Right lung (tissue), 10 donors: ENCODE results near the gene RAB5A. TPM values are rescaled to one million over a fixed set of nuclear protein-coding genes. Genes with fewer than 3 reads are reported as not detected.
"Not testable (repeated sequence)": the region's sequence is repeated elsewhere in the genome, so short reads cannot be mapped to it uniquely, and the experiment has no call there.

Experiments
- DNase-seq, 2 donors: peaks; one replicate each; pipeline ENCODE4 v3.0.0-alpha.2; 2013
- long read RNA-seq, 8 donors: transcript quantifications; one replicate each; lab custom pipeline, GENCODE V29; 2026
- polyA plus RNA-seq, 5 donors: library from polyadenylated mRNA; unstranded; fragments of 120-200 nt; gene quantifications; one replicate each; pipeline versions ENCODE4 v1.2.1 to v1.2.3, GENCODE V29; 2013; ENCODE audit warnings: inconsistent platforms in 1 of 5, low replicate concordance in 1 of 5; ENCODE audit not compliant: insufficient read length in 5 of 5, insufficient read depth in 1 of 5

The RAB5A gene, protein sequence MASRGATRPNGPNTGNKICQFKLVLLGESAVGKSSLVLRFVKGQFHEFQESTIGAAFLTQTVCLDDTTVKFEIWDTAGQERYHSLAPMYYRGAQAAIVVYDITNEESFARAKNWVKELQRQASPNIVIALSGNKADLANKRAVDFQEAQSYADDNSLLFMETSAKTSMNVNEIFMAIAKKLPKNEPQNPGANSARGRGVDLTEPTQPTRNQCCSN
- 10 to 100 TPM; 56.3 to 75.4 (median 70.3) TPM for polyA plus RNA-seq
- long read RNA-seq, donor 1, transcript RAB5A-201 (6 exons, 2,536 nt) = major isoform, 25 of 71 reads
- long read RNA-seq, donor 1, transcript RAB5A-207 (4 exons, 868 nt) = minor isoform, 5 of 71 reads
- long read RNA-seq, donor 1, partial matches to known transcripts = 38 of 71 reads
- long read RNA-seq, donor 1, other reads (novel, unspliced or antisense) = 0 of 71 reads
- long read RNA-seq, donor 2, transcript RAB5A-201 (6 exons, 2,536 nt) = major isoform, 13 of 15 reads
- long read RNA-seq, donor 2, partial matches to known transcripts = 0 of 15 reads
- long read RNA-seq, donor 2, other reads (novel, unspliced or antisense) = 0 of 15 reads
- long read RNA-seq, donor 3, transcript RAB5A-201 (6 exons, 2,536 nt) = major isoform, 20 of 25 reads
- long read RNA-seq, donor 3, partial matches to known transcripts = 0 of 25 reads
- long read RNA-seq, donor 3, other reads (novel, unspliced or antisense) = 0 of 25 reads
- long read RNA-seq, donor 4, transcript RAB5A-201 (6 exons, 2,536 nt) = major isoform, 7 of 12 reads
- long read RNA-seq, donor 4, partial matches to known transcripts = 0 of 12 reads
- long read RNA-seq, donor 4, other reads (novel, unspliced or antisense) = 0 of 12 reads
- long read RNA-seq, donor 5, transcript RAB5A-201 (6 exons, 2,536 nt) = major isoform, 18 of 33 reads
- long read RNA-seq, donor 5, transcript RAB5A-207 (4 exons, 868 nt) = minor isoform, 5 of 33 reads
- long read RNA-seq, donor 5, partial matches to known transcripts = 6 of 33 reads
- long read RNA-seq, donor 5, other reads (novel, unspliced or antisense) = 0 of 33 reads
- long read RNA-seq, donor 6, transcript RAB5A-201 (6 exons, 2,536 nt) = major isoform, 17 of 18 reads
- long read RNA-seq, donor 6, partial matches to known transcripts = 0 of 18 reads
- long read RNA-seq, donor 6, other reads (novel, unspliced or antisense) = 0 of 18 reads
- long read RNA-seq, donor 7, transcript RAB5A-201 (6 exons, 2,536 nt) = major isoform, 15 of 19 reads
- long read RNA-seq, donor 7, partial matches to known transcripts = 0 of 19 reads
- long read RNA-seq, donor 7, other reads (novel, unspliced or antisense) = 0 of 19 reads
- long read RNA-seq, donor 8, partial matches to known transcripts = 0 of 4 reads
- long read RNA-seq, donor 8, other reads (novel, unspliced or antisense) = 0 of 4 reads

DNA sequence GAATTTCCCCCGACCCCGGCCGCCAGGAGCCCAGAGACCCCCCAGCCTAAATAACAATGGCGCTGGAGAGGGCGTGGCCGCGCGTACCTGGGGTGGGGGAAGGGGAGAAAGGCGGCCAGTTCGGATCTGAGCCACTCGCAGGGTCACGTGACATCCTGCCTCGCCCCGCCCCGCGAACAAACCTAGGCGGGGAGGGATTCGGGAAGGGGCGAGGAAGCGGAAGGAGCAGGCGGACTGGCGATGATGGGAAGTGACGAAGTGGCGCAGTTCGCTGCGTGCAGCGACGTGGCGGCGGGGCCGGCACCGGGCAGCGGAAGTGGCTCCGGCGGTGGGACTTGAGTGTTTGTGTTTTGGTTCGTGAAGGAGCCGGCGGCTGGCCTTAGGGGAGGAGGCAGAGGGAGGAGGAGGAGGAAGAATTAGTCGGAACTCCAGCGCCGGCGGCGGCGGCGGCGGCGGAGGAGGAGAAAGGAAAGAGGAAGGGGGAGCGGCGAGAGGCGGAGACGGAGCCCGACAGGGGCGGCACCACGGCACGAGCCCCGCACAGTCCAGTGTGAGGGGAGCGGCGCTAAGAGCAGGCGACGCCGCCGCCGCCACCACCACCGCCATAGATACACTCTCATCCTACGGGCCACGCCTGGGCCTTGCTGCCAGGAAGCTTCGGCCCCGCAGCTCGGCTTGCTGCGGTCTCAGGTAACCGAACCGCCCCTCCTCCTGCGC lies at the start of gene RAB5A:
TSS of gene RAB5A (plus strand) at position 266 of the 717 bp plus-strand sequence. CDS start 3,802 bp downstream, outside the sequence.
- DNase-seq = peak; percentile 97 to 98

DNA sequence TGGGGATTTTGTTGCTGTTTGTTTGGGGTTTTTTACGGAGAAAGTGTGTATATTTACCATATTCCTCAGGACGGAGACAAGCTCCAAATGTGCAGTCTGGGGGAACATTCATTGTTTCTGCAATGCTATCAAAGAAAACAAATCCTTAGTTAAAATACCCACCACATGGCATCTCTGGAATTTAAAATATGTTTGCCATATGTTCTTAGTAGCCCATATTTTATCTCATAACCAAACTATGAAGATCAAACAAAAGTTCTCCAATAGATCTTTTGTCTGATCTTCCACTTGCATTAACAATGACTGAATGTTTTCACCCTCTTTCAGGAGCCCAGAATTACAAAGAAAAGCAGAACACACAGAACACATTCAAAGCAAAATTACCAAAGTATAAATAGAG lies 48.2 kb upstream of the RAB5A start:
- no peak for DNase-seq

DNA sequence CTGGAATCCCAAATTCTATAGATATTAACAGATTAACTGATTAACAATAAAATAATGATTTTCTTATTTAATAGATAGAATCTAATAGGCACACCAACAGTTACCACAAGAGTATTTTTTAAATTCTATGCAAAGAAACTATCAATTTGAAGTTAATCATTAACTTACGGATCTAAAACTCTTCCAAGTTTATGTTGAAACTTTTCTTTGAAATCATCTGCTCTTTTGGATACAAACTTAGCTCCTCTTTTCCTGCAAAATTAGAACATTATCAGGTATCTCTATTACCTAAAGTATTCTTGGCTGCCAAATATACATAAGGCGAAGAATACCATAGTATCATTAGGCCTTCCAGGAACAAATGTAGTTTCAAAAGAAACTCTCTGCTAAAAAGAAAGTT lies 47.6 kb upstream of the RAB5A start:
- no peak for DNase-seq

DNA sequence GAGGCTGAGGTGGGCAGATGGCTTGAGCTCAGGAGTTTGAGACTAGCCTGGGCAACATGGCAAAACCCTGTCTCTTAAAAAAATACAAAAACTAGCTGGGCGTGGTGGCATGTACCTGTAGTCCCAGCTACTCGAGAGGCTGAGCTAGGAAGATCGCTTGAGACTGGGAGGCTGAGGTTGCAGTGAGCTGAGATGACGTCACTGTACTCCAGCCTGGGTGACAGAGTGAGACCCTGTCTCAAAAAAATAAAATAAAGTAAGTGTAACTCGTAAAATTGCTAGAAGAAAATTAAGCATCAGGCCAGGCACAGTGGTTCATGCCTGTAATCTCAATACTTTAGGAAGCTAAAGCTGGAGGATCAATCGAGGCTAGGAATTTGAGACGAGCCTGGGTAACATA lies 47.1 kb upstream of the RAB5A start:
- DNase-seq = not testable (repeated sequence)

- no peak for DNase-seq
Observed at GRCh38 chr3:19901337-19901736, 45.6 kb upstream of the RAB5A start.

- no peak for DNase-seq
Observed at GRCh38 chr3:19901918-19902317, 45.0 kb upstream of the RAB5A start.

- no peak for DNase-seq
Observed at GRCh38 chr3:19903649-19904048, 43.2 kb upstream of the RAB5A start.

- no peak for DNase-seq
Observed at GRCh38 chr3:19907523-19907922, 39.4 kb upstream of the RAB5A start.

- DNase-seq = no peak
Observed at GRCh38 chr3:19911452-19911851, 35.4 kb upstream of the RAB5A start.

GRCh38 chr3:19917167-19917566 lies 29.7 kb upstream of the RAB5A start:
- DNase-seq = no peak

DNA sequence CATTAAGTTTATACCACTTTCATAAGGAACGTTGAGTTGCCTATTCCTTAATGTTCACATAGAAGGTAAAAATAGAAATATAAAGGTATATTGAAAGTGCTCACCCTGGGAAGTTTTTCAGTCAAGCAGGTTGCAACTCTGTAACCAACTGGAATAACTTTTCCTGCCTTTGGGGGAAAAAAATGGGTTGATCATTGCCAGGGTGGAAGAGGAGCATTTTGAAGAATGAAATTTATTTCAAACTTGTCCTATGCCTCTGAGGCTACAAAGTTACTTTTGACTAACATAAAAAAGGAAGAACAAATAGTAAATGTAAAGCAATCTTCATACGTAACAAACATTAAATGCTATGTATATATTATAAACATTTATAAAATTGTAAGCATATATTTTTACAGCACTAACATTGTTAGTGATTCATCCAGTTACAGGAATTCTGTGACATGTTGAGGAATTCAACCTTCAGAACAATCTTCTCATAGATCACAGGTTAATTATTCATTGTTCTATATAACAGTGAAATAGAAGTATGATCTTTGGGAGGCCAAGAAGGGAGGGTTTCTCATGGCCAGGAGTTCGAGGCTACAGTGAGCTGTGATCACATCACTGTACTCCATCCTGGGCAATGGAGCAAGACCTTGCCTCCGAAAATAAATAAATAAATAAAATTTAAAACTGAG lies 26.4 kb upstream of the RAB5A start:
- DNase-seq = no peak

- no peak for DNase-seq
Observed at GRCh38 chr3:19931180-19931692, 15.7 kb upstream of the RAB5A start.

DNA sequence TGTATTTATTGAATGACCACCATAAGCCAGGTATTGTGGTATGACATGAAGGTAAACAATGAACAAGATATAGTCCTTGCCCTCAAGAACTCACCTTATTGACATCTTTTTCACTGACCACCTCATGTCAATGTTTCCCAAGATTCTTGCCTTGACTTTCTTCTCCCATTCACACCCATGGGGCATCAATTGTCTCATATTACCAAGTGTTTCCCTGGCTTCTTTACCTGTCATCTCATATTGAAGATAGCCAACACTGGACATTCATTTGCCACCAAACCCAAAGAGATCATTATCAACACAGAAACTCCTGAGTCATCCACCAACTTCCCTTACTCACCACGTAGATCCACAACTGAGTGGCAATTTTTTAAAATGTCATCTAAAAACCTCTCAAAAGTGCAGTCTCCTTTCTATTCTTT lies 15.1 kb upstream of the RAB5A start:
- no peak for DNase-seq

DNA sequence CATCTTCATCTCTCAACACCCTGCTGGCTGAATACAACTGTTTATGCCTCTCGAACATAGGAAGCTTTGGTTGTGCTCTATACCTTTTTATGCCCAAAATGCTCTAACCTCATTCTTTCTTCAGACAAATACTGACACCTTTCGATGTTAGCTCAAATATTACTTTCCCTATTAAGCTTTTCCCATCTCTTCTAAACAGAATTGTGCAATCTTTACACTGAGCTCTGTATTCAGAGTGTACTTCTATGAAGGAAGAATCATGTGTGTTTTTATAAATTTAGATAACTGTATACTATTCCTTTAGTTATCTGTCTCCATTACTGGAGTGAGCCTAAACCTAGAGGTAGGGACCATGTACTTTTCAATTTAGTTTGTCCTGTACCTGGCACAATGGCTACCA lies 14.5 kb upstream of the RAB5A start:
- no peak for DNase-seq

DNA sequence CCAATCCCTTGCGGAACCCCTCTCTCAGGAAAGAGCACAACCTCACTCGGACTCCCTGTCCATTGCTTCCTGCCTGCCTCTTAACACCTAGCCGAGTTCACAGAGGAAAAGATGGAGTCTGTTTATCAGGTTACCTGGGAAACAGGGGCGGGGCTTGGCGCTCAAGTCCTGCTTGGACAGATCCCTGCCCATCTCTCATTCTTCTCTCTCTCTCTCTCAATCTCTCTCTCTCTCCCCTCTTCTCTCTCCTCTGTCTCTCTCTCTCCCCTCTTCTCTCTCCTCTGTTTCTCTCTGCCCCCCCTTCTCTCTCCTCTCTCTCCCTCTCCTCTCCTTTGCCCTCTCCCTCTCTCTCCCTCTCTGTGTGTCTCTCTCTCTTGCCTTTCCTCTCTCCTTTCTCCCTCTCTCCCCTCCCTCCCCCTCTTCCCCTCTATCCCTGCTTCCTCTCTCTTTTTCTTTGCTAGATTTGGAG lies 12.8 kb upstream of the RAB5A start, which contains the start of gene EFHB:
TSS of gene EFHB (minus strand) at position 120 of the 469 bp plus-strand sequence. CDS start 199 bp downstream, outside the sequence.
- peak in 1 of 2 donors; percentile 19 for DNase-seq

GRCh38 chr3:19937459-19938294 lies 9.2 kb upstream of the RAB5A start:
- DNase-seq = no peak

DNA sequence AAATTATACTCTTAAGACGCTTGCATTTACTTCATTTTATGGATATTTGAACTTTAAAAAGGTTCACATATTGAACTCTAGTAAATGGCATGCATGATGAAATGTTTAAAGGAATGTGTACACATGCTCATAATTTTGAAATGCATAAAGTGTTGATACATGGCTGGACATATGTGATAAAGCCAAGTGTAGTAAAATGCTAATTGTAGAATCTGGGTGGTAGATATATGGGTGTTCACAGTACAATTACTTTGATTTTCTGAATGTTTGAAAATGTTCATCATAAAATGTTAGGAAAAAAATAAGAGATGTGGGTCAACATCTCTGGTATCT lies 8.6 kb upstream of the RAB5A start:
- no peak for DNase-seq

DNA sequence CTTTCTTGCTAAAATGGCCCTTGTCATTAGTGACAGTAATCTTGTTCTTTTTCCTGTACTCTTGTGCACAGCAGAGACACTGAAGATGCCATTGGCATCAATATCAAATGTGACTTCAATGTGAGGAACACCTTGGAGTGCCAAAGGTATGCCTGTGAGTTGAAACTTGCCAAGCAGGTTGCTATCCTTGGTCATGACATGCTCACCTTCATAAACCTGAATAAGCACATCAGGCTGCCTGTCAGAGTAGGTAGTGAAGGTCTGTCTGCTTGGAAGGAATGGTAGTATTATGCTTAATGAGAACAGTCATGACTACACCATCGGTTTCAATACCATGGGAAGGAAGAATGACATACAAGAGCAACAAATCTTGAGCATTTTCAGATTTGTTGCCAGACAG lies 6.3 kb upstream of the RAB5A start:
- DNase-seq = no peak

DNA sequence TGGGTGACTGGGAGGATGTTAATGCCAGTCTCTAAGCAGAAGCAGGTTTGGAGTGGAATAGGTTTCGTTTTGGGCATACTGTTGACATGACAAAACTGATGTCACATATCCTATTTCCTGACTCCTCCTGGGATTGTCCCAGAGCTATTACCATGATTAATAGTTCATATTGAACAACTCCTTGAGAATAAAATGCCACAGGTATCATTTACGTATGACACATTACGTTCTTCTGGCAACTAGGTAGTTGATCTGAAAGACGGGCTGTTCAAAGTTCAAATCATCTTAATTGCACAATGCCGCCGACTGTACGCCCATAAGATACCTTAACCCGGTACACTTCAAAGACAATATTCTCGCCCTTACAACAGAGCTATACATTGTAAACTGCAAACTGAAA lies 1.4 kb upstream of the RAB5A start:
- no peak for DNase-seq
